HepG2 (cell line): ENCODE results near the gene SYS1. TPM values are rescaled to one million over a fixed set of nuclear protein-coding genes. Genes with fewer than 3 reads are reported as not detected.

Experiments
- ARID3A ChIP-seq: IDR thresholded peaks from 2 replicates; pipeline ENCODE4 v1.6.1; 2012; ENCODE audit warnings: low read depth, low read length, improper control_type of control experiment
- ETV6 ChIP-seq: sonication (generic); formaldehyde crosslinking; conservative IDR thresholded peaks from 2 replicates; pipeline ENCODE4 v1.4.0; 2020; ENCODE audit warnings: missing genetic modification reagents
- FOXJ3 ChIP-seq: sonication (generic); formaldehyde crosslinking; IDR thresholded peaks from 2 replicates; pipeline ENCODE4 v1.4.0; 2020; ENCODE audit warnings: missing genetic modification reagents, mild to moderate bottlenecking, borderline replicate concordance
- GATAD1 ChIP-seq: IDR thresholded peaks from 2 replicates; pipeline ENCODE4 v1.6.1; 2016; ENCODE audit warnings: missing genetic modification reagents, missing compliant biosample characterization
- GATAD2A ChIP-seq: IDR thresholded peaks from 2 replicates; pipeline ENCODE4 v1.6.1; 2016
- HMGXB4 ChIP-seq, 2 experiments: sonication (generic) in 1 of 2; formaldehyde crosslinking in 1 of 2; IDR thresholded peaks; 2 replicates each; pipeline versions ENCODE4 v1.4.0 to v1.6.1; 2018 to 2020; ENCODE audit warnings: missing genetic modification reagents in 2 of 2, borderline replicate concordance in 1 of 2, low read depth in 1 of 2, mild to moderate bottlenecking in 1 of 2, missing biosample characterization in 1 of 2
- KDM4B ChIP-seq: sonication (generic); formaldehyde crosslinking; IDR thresholded peaks from 2 replicates; pipeline ENCODE4 v1.4.0; 2020; ENCODE audit warnings: missing genetic modification reagents
- LCORL ChIP-seq, 2 experiments: fragments of 450-650 bp in 1 of 2; sonication (generic) in 1 of 2; formaldehyde crosslinking in 1 of 2; IDR thresholded peaks; 2 replicates each; pipeline versions ENCODE4 v1.5.0 to v1.6.1; 2017 to 2020; ENCODE audit warnings: antibody characterized with exemption in 1 of 2, missing genetic modification reagents in 1 of 2
- MYNN ChIP-seq: sonication (generic); formaldehyde crosslinking; IDR thresholded peaks from 2 replicates; pipeline ENCODE4 v1.4.0; 2020; ENCODE audit warnings: mild to moderate bottlenecking, low read depth, missing genetic modification reagents
- PPARG ChIP-seq: conservative IDR thresholded peaks from 2 replicates; pipeline ENCODE4 v1.6.1; 2016; ENCODE audit warnings: missing biosample characterization, missing genetic modification reagents
- RAD21 ChIP-seq: fragments of 450-650 bp; formaldehyde crosslinking; IDR thresholded peaks from 2 replicates; pipeline ENCODE4 v1.5.0; 2020; ENCODE audit warnings: mild to moderate bottlenecking
- TARDBP ChIP-seq: sonication (generic); formaldehyde crosslinking; IDR thresholded peaks from 2 replicates; pipeline ENCODE4 v1.8.0; 2022; ENCODE audit warnings: mild to moderate bottlenecking, missing genetic modification reagents
- TFE3 ChIP-seq: IDR thresholded peaks from 2 replicates; pipeline ENCODE4 v1.6.1; 2016
- WIZ ChIP-seq: sonication (generic); formaldehyde crosslinking; IDR thresholded peaks from 2 replicates; pipeline ENCODE4 v1.5.1; 2020; ENCODE audit warnings: mild to moderate bottlenecking, missing genetic modification reagents
- YEATS2 ChIP-seq: sonication (generic); formaldehyde crosslinking; IDR thresholded peaks from 2 replicates; pipeline ENCODE4 v1.4.0; 2020; ENCODE audit warnings: missing genetic modification reagents, borderline replicate concordance
- ZBTB25 ChIP-seq: IDR thresholded peaks from 2 replicates; pipeline ENCODE4 v1.6.1; 2018; ENCODE audit warnings: missing genetic modification reagents
- ZGPAT ChIP-seq: IDR thresholded peaks from 2 replicates; pipeline ENCODE4 v1.6.1; 2016; ENCODE audit warnings: mild to moderate bottlenecking
- ZNF782 ChIP-seq: sonication (generic); formaldehyde crosslinking; IDR thresholded peaks from 2 replicates; pipeline ENCODE4 v1.4.0; 2020; ENCODE audit warnings: missing genetic modification reagents, mild to moderate bottlenecking, borderline replicate concordance
- ZXDC ChIP-seq: sonication (generic); formaldehyde crosslinking; IDR thresholded peaks from 2 replicates; pipeline ENCODE4 v1.5.0; 2020; ENCODE audit warnings: mild to moderate bottlenecking, missing genetic modification reagents
- polyA plus RNA-seq, 8 experiments: library from polyadenylated mRNA; depleted of rRNA in 3 of 8; stranded (reverse) in 7 of 8; unstranded in 1 of 8; fragments of >200 nt; fragmentation: Illumina TruSeq in 4 of 8; extraction: Trizol in 4 of 8; gene quantifications; 2 replicates each; pipeline versions ENCODE4 v1.2.1 to v1.2.3, GENCODE V29; 2011 to 2016; ENCODE audit warnings: low read depth in 4 of 8, missing spikeins in 1 of 8, mixed read lengths in 1 of 8; ENCODE audit not compliant: insufficient read depth in 1 of 8
- total RNA-seq, 5 experiments: library from RNA; depleted of rRNA; stranded (reverse); fragments of >200 nt; fragmentation: Illumina TruSeq; extraction: Trizol; gene quantifications; 2 replicates each; pipeline ENCODE4 v1.2.3, GENCODE V29; 2016; ENCODE audit warnings: low read depth in 1 of 5

Gene SYS1
- total and polyA plus RNA-seq, 2 of the 13 experiments (the other 11 are each of a cell fraction or from before 2014, with no cell fraction given): 38.3 to 65.6 TPM

- TF ChIP-seq ZBTB25 (CRISPR knock-in tag): peak; percentile 64; the same call in 1 of the 2 replicates
- 0 out of 2 replicates have a peak, but pooled peaks have one; percentile 22 for TF ChIP-seq PPARG (CRISPR knock-in tag)
- TF ChIP-seq ETV6: 0 out of 2 replicates have a peak, but pooled peaks have one; percentile 72
- peak; percentile 67 to 88 for TF ChIP-seq HMGXB4 (CRISPR knock-in tag; IDR thresholded peaks at IDR 0.05; ENCODE audit: borderline replicate concordance in 1 of 2, low read depth in 1 of 2)
- TF ChIP-seq WIZ (CRISPR knock-in tag): no peak
- peak; percentile 77; the same call in 1 of the 2 replicates for TF ChIP-seq TARDBP (CRISPR knock-in tag)
- TF ChIP-seq ZNF782: no peak
- TF ChIP-seq YEATS2: peak; percentile 49; the same call in 1 of the 2 replicates
- TF ChIP-seq LCORL (IDR thresholded peaks at IDR 0.05): no peak
- peak; percentile 73; the same call in 1 of the 2 replicates for TF ChIP-seq LCORL (CRISPR knock-in tag; IDR thresholded peaks at IDR 0.05)
- TF ChIP-seq TFE3 (CRISPR knock-in tag): peak; percentile 97
- TF ChIP-seq ZXDC (CRISPR knock-in tag): no peak
- TF ChIP-seq MYNN (CRISPR knock-in tag): peak; percentile 54; the same call in 1 of the 2 replicates
- peak; percentile 74 for TF ChIP-seq GATAD2A (CRISPR knock-in tag)
- peak; percentile 85; the same call in 1 of the 2 replicates for TF ChIP-seq KDM4B
- TF ChIP-seq FOXJ3 (CRISPR knock-in tag): 0 out of 2 replicates have a peak, but pooled peaks have one; percentile 31
- peak; percentile 50; the same call in 1 of the 2 replicates for TF ChIP-seq ZGPAT (CRISPR knock-in tag)
- TF ChIP-seq GATAD1 (CRISPR knock-in tag): peak; percentile 63; the same call in 1 of the 2 replicates
- peak; percentile 58; the same call in 1 of the 2 replicates for TF ChIP-seq ARID3A
- peak; percentile 98 for TF ChIP-seq RAD21 (CRISPR knock-in tag)
Observed at GRCh38 chr20:45322952-45323383, 40.0 kb upstream of the SYS1 start (continued).
